Fibroblast of pulmonary artery (primary cell): ENCODE data around the gene THOC6.

Source experiments
- DNase-seq: peaks from one replicate; pipeline ENCODE4 v3.0.0-alpha.2; 2010; ENCODE audit warnings: low read depth
- H3K4me3 ChIP-seq: replicated peaks from 2 replicates; pipeline ENCODE4 v1.5.1; 2011; ENCODE audit warnings: low read depth, mild to moderate bottlenecking, control low read depth, low read length, moderate library complexity
- TF ChIP-seq, protein P1 (sequence below): IDR thresholded peaks from 2 replicates; pipeline ENCODE4 v1.5.1; 2011; ENCODE audit warnings: mild to moderate bottlenecking, control low read depth, low read length, inconsistent platforms; ENCODE audit errors: missing control alignments

THOC6 gene

DNA sequence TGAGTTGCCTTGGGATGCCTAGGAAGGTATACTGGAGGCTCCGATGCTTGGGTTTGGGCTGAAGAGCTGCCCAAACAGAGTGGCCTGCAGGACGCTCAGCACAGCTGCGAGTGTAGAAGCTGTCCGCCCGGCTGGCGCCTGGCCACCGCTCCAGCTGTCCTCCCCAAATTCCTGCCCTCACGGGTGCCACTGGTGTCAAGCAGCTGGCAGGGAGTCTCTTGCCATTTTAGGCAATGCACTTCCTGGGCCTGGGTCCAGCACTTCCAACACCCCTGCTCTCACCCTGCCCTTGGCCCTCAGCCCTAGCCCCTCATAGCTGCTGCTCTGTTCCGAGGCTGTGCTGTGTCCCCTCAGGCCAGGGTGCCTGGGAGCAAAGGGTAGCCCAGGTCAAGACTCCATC lies 38.4 kb upstream of the THOC6 start:
- no peak for DNase-seq
- no peak overlapping the region for H3K4me3 ChIP-seq
- TF ChIP-seq, protein P1, sequence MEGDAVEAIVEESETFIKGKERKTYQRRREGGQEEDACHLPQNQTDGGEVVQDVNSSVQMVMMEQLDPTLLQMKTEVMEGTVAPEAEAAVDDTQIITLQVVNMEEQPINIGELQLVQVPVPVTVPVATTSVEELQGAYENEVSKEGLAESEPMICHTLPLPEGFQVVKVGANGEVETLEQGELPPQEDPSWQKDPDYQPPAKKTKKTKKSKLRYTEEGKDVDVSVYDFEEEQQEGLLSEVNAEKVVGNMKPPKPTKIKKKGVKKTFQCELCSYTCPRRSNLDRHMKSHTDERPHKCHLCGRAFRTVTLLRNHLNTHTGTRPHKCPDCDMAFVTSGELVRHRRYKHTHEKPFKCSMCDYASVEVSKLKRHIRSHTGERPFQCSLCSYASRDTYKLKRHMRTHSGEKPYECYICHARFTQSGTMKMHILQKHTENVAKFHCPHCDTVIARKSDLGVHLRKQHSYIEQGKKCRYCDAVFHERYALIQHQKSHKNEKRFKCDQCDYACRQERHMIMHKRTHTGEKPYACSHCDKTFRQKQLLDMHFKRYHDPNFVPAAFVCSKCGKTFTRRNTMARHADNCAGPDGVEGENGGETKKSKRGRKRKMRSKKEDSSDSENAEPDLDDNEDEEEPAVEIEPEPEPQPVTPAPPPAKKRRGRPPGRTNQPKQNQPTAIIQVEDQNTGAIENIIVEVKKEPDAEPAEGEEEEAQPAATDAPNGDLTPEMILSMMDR, result no peak

DNA sequence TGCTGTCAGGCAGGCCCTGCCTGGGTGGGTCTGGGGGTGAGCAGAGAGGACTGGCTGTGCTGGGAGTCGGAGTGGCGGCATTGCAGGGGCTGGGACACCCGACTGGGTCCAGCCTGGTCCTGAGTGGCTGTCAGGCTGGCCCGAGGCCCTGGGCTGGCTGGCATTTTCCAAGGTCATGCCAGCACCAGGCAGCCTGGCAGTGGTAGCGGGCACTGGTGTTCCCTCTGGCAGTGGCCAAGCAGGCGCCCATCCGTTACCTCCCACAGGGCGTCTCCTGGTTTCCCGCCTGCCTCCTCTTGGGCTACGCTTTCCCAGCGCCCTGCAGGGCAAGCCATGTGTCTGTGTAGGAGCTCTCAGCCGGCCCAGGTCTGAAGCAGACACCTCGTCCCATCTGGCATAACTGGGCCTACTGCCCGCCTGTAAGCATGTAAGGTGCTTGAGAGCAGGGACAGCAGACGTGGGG lies 37.9 kb upstream of the THOC6 start:
- no peak for DNase-seq
- H3K4me3 ChIP-seq, result no peak overlapping the region
- TF ChIP-seq, protein P1, result no peak

DNA sequence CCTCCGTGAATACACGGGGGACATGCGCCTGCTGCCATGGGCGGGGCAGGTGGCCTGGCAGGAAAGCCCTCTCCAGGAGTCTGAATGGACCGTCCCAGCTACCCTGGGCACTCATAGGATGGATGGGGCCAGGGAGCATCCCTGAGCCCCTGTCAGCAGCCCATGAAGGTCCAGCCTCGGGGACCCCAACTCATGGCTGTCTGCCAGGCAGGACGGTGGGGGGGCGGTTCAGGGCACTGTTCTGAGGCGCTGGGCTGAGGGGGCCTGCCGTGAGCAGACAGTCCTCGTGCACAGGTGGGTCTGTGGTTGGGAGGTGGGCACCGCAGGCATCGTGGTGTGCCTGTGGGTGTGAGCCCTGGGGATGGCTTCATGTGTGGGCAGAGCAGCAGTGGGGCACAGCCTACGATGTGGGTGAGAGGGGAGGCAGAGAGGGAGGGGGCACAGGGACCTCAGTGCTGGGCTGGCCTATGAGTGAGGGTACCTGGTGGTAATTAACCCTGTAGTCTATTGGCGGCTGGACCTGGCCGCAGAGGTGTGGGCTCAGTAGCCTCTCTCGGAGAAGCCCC lies 37.1 kb upstream of the THOC6 start:
- H3K4me3 ChIP-seq, result no peak overlapping the region
- no peak for DNase-seq
- TF ChIP-seq, protein P1, result no peak

DNA sequence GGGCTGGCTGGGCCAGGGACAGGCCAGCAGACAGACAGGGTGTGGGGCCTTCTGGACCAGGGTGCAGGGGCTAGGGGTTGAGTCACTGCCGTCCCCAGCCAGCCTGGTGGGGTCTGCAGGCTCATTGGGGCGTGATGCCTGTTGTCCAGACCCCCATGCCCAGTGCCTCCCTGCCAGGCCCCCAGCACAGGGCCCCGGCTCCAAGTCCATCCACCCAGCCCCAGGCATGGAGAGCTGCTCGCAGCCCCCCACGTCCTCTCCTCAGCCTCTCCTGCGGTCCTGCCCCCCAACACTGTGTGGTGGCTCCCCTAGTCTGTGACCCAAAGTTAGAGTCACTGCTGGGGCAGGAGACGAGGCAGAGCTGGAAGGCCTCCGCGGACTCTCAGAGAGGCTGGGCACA lies 36.5 kb upstream of the THOC6 start:
- TF ChIP-seq, protein P1, result no peak
- DNase-seq, result no peak
- no peak overlapping the region for H3K4me3 ChIP-seq

DNA sequence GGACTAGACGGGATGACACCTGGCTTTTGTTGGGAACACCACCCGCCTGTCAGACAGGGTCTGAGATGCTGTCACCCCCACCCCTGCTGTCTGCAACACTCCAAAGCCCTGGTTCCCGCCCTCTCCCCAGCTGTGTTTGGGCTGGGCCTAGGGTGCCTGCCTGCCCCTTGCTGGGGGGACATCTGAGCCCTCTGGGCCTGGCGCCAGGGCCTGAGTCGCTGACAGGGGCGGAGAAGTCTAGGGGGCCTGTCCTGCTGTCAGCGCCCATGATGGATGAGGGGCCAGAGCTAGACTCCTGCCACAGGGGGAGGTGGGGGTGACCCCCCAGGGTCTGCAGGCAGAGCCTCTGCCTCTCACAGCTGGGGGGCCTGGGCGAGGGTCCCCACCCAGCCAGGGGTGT lies 36.0 kb upstream of the THOC6 start:
- no peak overlapping the region for H3K4me3 ChIP-seq
- TF ChIP-seq, protein P1, result no peak
- no peak for DNase-seq

DNA sequence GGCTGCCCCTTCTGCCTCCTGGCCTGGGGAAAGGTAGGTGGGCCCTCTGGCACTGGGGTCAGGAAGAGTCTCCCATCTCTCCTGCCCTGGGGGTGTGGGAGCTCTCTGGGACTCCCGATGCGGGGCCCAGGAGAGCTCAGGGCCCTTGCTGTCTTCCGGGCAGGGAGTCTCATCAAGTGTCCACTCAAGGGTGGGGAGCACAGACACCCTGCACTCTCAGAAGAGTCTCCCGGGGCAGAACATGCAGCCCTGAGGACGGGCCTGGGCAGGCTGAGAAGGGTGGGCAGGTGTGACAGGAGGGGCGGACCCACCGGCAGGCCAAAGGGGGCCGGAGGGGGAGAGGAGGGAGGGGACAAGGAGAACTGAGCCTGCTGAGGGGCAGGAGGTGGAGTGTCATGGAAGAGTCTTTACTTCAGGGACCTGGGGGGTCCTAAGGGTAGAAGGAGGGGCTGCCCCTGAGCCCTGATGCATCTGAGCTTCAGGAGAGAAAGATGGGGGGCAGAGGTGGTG lies 35.2 kb upstream of the THOC6 start:
- TF ChIP-seq, protein P1, result no peak
- no peak for DNase-seq

DNA sequence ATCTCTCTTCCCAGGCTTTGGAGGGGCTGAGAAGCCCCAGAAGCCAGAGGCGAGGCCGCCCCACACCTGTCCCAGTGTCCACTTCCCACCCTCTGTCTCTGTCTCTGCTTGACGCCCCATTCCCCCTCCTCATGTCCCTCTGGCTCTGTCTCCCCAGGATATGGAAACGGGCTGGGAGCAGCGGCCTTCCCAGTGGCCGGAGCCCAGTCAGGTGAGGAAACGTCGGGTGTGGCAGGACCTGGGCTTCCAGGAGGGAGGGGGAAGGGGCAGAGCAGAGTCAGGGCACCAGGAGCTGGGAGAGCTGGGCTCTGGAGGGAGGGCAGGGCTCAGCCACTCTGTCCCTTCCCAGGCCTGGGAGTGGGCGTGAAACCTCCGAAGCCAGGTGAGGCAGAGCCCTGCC lies 32.9 kb upstream of the THOC6 start:
- DNase-seq, result no peak
- no peak overlapping the region for H3K4me3 ChIP-seq
- TF ChIP-seq, protein P1, result no peak

More for the DNA sequence above, 35.2 kb upstream of the THOC6 start:
- no peak overlapping the region for H3K4me3 ChIP-seq
